ENCODE measurements around the gene LBX2. TPM values are rescaled to one million over a fixed set of nuclear protein-coding genes. Genes with fewer than 3 reads are reported as not detected.

Gene LBX2
- total and polyA plus RNA-seq, 4 donors: 0.84 to 2.8 (median 2.5) TPM

- Histone ChIP-seq H3K4me1 (ENCODE audit: control insufficient read depth in 4 of 4, insufficient read depth in 4 of 4, low read length in 3 of 4) (peaks cover 24 to 87% (median 72%) of the 10 kb centered on the region in 4 donors), H3K27ac (ENCODE audit: low read depth in 1 of 2, low read length in 2 of 2) (peak overlapping the region in 1 of 2 donors; percentile 93), H3K9ac (ENCODE audit: low read depth in 1 of 2, low read length in 2 of 2) (no peak overlapping the region), H3K36me3 (ENCODE audit: control insufficient read depth in 4 of 4, insufficient read depth in 3 of 4, low read depth in 1 of 4, low read length in 3 of 4) (peaks cover 0 to 6% (median 4%) of the 10 kb centered on the region in 4 donors), H3K9me3 (ENCODE audit: control insufficient read depth in 4 of 4, low read length in 3 of 4) (no peaks in the 10 kb centered on the region), H3K27me3 (ENCODE audit: control insufficient read depth in 4 of 4, insufficient read depth in 4 of 4, low read length in 3 of 4) (no peaks in the 10 kb centered on the region), H3K4me3 (ENCODE audit: low read depth in 1 of 3, low read length in 3 of 3) (peak overlapping the region in 2 of 3 donors; percentile 76 to 97)
- DNase-seq (ENCODE audit: low spot score): no peak
- 48% methylated on average over 18 of the region's 18 CpGs for WGBS
- TF ChIP-seq RAD21 (IDR thresholded peaks at IDR 0.05): no peak
- peak; percentile 93 for TF ChIP-seq REST (IDR thresholded peaks at IDR 0.05)
Measured at GRCh38 chr2:74501335-74502071, 2.1 kb upstream of the LBX2 start.

- peaks cover 22 to 84% (median 69%) of the 10 kb centered on the region in 4 donors for H3K4me1 ChIP-seq (ENCODE audit: control insufficient read depth in 4 of 4, insufficient read depth in 4 of 4, low read length in 3 of 4)
- H3K4me3 ChIP-seq (ENCODE audit: low read depth in 1 of 3, low read length in 3 of 3): no peak overlapping the region
Measured at GRCh38 chr2:74500578-74500946, 1.2 kb upstream of the LBX2 start.

More at GRCh38 chr2:74500578-74500946, 1.2 kb upstream of the LBX2 start:
- no peaks in the 10 kb centered on the region for H3K27me3 ChIP-seq (ENCODE audit: control insufficient read depth in 4 of 4, insufficient read depth in 4 of 4, low read length in 3 of 4)
- no peak for DNase-seq (ENCODE audit: low spot score)
- peaks cover 0 to 5% (median under 1%) of the 10 kb centered on the region in 4 donors for H3K36me3 ChIP-seq (ENCODE audit: control insufficient read depth in 4 of 4, insufficient read depth in 3 of 4, low read depth in 1 of 4, low read length in 3 of 4)
- TF ChIP-seq ZBTB33 (IDR thresholded peaks at IDR 0.05): no peak
- no peak for TF ChIP-seq RXRA (IDR thresholded peaks at IDR 0.05)
- TF ChIP-seq CTCF (IDR thresholded peaks at IDR 0.05; ENCODE audit: low read depth, low read length, missing input control): no peak
- no peak for TF ChIP-seq FOXA2 (IDR thresholded peaks at IDR 0.05)
- no peak for TF ChIP-seq REST (IDR thresholded peaks at IDR 0.05)
- no peak for TF ChIP-seq HNF4A (conservative IDR thresholded peaks at IDR 0.05)
- no peak for TF ChIP-seq RAD21 (IDR thresholded peaks at IDR 0.05)
- no peak for TF ChIP-seq ATF3 (IDR thresholded peaks at IDR 0.05)
- no peak for TF ChIP-seq EGR1 (IDR thresholded peaks at IDR 0.05; ENCODE audit: low read depth in 2 of 2)
- TF ChIP-seq FOXA1 (IDR thresholded peaks at IDR 0.05): no peak
- TF ChIP-seq YY1 (IDR thresholded peaks at IDR 0.05): no peak
- TF ChIP-seq SP1 (IDR thresholded peaks at IDR 0.05): no peak
- TF ChIP-seq MAX (IDR thresholded peaks at IDR 0.05): no peak
- no peak for TF ChIP-seq JUND (IDR thresholded peaks at IDR 0.05)
- TF ChIP-seq TAF1 (conservative IDR thresholded peaks at IDR 0.05): no peak
- TF ChIP-seq HNF4G (IDR thresholded peaks at IDR 0.05): no peak
- no peak for TF ChIP-seq GABPA (IDR thresholded peaks at IDR 0.05 in 1 of 2, conservative IDR thresholded peaks at IDR 0.05 in 1 of 2)
- TF ChIP-seq NR2F2 (IDR thresholded peaks at IDR 0.05): no peak
- no peak overlapping the region for H3K9ac ChIP-seq (ENCODE audit: low read depth in 1 of 2, low read length in 2 of 2)
- no peaks in the 10 kb centered on the region for H3K9me3 ChIP-seq (ENCODE audit: control insufficient read depth in 4 of 4, low read length in 3 of 4)
- H3K27ac ChIP-seq (ENCODE audit: low read depth in 1 of 2, low read length in 2 of 2): no peak overlapping the region
